Smooth muscle cell (in vitro differentiated cells): ENCODE data around the gene BCR. TPM values are rescaled to one million over a fixed set of nuclear protein-coding genes. Genes with fewer than 3 reads are reported as not detected.
A peak's percentile ranks its signal among the peaks of the same experiment; 100 is the strongest.

Experiments used
- DNase-seq: peaks from one replicate; lab custom pipeline; 2025; ENCODE audit not compliant: unreplicated experiment; lab: John Stamatoyannopoulos, UW
- H2AFZ ChIP-seq: fragments of 200-600 bp; sonication (generic); 2 replicates; pipeline ENCODE4 v1.6.0; 2016; ENCODE audit warnings: antibody characterized with exemption, low read depth, mild to moderate bottlenecking
- H3F3A ChIP-seq: fragments of 200-600 bp; sonication (generic); 2 replicates; pipeline ENCODE4 v1.6.0; 2017; ENCODE audit warnings: antibody characterized with exemption, low read depth
- H3K27ac ChIP-seq: fragments of 200-600 bp; sonication (generic); 2 replicates; pipeline ENCODE4 v1.5.1; 2016; ENCODE audit warnings: low read depth, mild to moderate bottlenecking
- H3K27me3 ChIP-seq: fragments of 200-600 bp; sonication (generic); 2 replicates; pipeline ENCODE4 v1.6.1; 2016; ENCODE audit warnings: low read depth, mild to moderate bottlenecking
- H3K36me3 ChIP-seq: fragments of 200-600 bp; sonication (generic); 2 replicates; pipeline ENCODE4 v1.5.1; 2016; ENCODE audit warnings: low read depth
- H3K4me1 ChIP-seq: fragments of 200-600 bp; sonication (generic); 2 replicates; pipeline ENCODE4 v1.5.1; 2016; ENCODE audit warnings: low read depth
- H3K4me2 ChIP-seq: fragments of 200-600 bp; sonication (generic); 2 replicates; pipeline ENCODE4 v1.6.0; 2016; ENCODE audit warnings: mild to moderate bottlenecking
- H3K4me3 ChIP-seq: fragments of 200-600 bp; sonication (generic); 2 replicates; pipeline ENCODE4 v1.5.1; 2016; ENCODE audit warnings: mild to moderate bottlenecking
- H3K79me2 ChIP-seq: fragments of 200-600 bp; sonication (generic); 2 replicates; pipeline ENCODE4 v1.6.0; 2016; ENCODE audit warnings: low read depth, mild to moderate bottlenecking
- H3K9ac ChIP-seq: fragments of 200-600 bp; sonication (generic); 2 replicates; pipeline ENCODE4 v1.6.0; 2016; ENCODE audit warnings: low read depth
- H3K9me3 ChIP-seq: fragments of 200-600 bp; sonication (generic); replicated peaks from 2 replicates; pipeline ENCODE4 v1.5.1; 2016; ENCODE audit warnings: low read depth
- H4K20me1 ChIP-seq: fragments of 200-600 bp; sonication (generic); 2 replicates; pipeline ENCODE4 v1.6.0; 2016; ENCODE audit warnings: low read depth
- WGBS: methylation state at CpG from one replicate; pipeline ENCODE4 v1.1.7; 2016; ENCODE audit warnings: low lambda C conversion rate; 5-methylcytosine and 5-hydroxymethylcytosine counted together
- polyA plus RNA-seq: library from polyadenylated mRNA; unstranded; fragments of >200 nt; fragmentation: Nextera tagmentation; extraction: Ambion mirVana; gene quantifications from 2 replicates; pipeline ENCODE4 v1.2.1, GENCODE V29; 2016
- total RNA-seq: library from RNA; depleted of rRNA; stranded (reverse); fragments of >200 nt; gene quantifications from 2 replicates; pipeline ENCODE4 v1.2.3, GENCODE V29; 2014
- TF ChIP-seq, protein P1 (sequence below): fragments of 200-600 bp; sonication (generic); IDR thresholded peaks from 2 replicates; pipeline ENCODE4 v1.5.1; 2017; ENCODE audit warnings: borderline replicate concordance, mild to moderate bottlenecking, antibody characterized with exemption; ENCODE audit not compliant: insufficient read depth, poor library complexity, severe bottlenecking

The BCR gene
- total and polyA plus RNA-seq, 2 experiments from 2014 or later: 11.1 to 13.4 TPM

DNA sequence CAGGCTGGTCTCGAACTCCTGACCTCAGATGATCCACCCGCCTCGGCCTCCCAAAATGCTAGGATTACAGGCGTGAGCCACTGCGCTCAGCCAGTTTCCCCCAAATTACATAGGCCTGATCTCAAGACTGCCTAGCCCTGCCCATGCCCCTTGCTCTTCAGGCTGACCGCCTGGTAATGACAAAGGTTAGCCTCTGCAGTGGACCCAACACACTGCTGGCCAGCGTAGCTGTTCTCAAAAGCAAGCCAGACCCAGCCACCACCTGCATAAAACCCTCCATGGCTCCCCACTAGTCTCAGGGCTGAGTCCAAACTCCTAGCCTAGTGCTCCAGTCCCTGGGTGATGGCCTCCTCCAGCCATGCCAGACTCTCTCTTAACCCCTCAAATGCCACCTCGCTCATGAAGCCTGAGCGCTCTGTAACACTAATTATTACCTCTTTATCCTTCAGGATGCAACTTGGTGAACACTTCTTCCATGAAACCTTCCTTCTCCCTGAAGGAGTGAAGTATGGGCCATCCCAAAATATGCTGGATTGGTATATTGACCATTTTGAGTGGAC, 37.7 kb upstream of the BCR start:
- Histone ChIP-seq H2AFZ (no peak overlapping the region), H3K27me3 (no peaks in the 10 kb centered on the region), H3F3A (peaks cover 10% of the 10 kb centered on the region), H4K20me1 (no peaks in the 10 kb centered on the region), H3K9ac (peak overlapping the region; percentile 53), H3K79me2 (no peaks in the 10 kb centered on the region), H3K27ac (no peak overlapping the region), H3K36me3 (no peaks in the 10 kb centered on the region), H3K9me3 (no peaks in the 10 kb centered on the region), H3K4me2 (no peak overlapping the region), H3K4me1 (peaks cover 19% of the 10 kb centered on the region), H3K4me3 (no peak overlapping the region)
- no peak for DNase-seq
- TF ChIP-seq, protein P1, sequence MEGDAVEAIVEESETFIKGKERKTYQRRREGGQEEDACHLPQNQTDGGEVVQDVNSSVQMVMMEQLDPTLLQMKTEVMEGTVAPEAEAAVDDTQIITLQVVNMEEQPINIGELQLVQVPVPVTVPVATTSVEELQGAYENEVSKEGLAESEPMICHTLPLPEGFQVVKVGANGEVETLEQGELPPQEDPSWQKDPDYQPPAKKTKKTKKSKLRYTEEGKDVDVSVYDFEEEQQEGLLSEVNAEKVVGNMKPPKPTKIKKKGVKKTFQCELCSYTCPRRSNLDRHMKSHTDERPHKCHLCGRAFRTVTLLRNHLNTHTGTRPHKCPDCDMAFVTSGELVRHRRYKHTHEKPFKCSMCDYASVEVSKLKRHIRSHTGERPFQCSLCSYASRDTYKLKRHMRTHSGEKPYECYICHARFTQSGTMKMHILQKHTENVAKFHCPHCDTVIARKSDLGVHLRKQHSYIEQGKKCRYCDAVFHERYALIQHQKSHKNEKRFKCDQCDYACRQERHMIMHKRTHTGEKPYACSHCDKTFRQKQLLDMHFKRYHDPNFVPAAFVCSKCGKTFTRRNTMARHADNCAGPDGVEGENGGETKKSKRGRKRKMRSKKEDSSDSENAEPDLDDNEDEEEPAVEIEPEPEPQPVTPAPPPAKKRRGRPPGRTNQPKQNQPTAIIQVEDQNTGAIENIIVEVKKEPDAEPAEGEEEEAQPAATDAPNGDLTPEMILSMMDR: no peak
- WGBS: 94% methylated on average over 9 of the region's 9 CpGs

DNA sequence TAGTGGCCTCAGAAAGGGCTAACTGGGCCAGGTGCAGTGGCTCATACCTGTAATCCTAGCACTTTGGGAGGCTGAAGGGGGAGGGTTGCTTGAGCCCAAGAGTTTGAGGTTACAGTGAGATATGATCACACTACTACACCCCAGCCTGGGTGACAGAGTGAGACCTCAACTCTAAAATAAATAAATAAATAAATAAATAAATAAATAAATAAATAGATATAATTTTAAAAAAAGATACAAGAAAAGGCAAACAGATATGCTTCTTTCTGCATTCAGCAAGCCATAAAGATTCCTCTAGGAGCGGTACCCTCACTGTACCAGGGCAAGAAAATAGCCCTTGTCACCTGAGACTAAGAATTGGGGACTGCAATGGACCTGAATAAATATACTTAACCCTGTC, 37.2 kb upstream of the BCR start:
- H3K79me2 ChIP-seq: no peaks in the 10 kb centered on the region
- H3K4me1 ChIP-seq: peaks cover 19% of the 10 kb centered on the region
- H3K27me3 ChIP-seq: no peaks in the 10 kb centered on the region
- H3K9me3 ChIP-seq: no peaks in the 10 kb centered on the region
- H4K20me1 ChIP-seq: no peaks in the 10 kb centered on the region
- DNase-seq: no peak
- H3K36me3 ChIP-seq: no peaks in the 10 kb centered on the region
- no peak overlapping the region for H3K4me2 ChIP-seq
- peaks cover 10% of the 10 kb centered on the region for H3F3A ChIP-seq
- H3K27ac ChIP-seq: no peak overlapping the region
- H2AFZ ChIP-seq: no peak overlapping the region
- WGBS: 91% methylated on average over 1 of the region's 1 CpG
- no peak overlapping the region for H3K9ac ChIP-seq
- TF ChIP-seq, protein P1: no peak
- H3K4me3 ChIP-seq: no peak overlapping the region

DNA sequence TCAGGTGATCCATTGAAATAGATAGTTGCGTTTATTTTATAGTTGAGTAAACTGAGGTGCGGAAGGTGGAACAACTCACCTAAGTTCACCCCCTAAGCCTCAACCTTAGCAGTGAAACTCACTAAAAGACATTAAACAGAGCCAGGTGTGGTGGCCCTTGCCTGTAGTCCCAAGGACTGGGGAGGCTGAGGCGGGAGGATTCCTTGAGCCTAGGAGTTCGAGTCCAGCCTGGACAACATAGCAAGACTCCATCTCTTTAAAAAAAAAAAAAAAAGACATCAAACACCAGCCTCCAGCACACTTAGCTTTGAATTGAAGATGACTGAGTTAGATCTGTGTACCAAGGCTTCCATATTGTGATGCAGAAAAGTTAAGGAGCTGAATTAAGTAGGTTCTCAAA, 35.9 kb upstream of the BCR start:
- H2AFZ ChIP-seq: peak overlapping the region; percentile 16
- H3K4me2 ChIP-seq: peak overlapping the region; percentile 89
- H3K4me1 ChIP-seq: peaks cover 19% of the 10 kb centered on the region
- H3K27ac ChIP-seq: no peak overlapping the region
- peaks cover 10% of the 10 kb centered on the region for H3F3A ChIP-seq
- WGBS: 85% methylated on average over 4 of the region's 4 CpGs
- peak overlapping the region; percentile 43 for H3K4me3 ChIP-seq
- H3K79me2 ChIP-seq: no peaks in the 10 kb centered on the region
- no peaks in the 10 kb centered on the region for H3K9me3 ChIP-seq
- no peak for DNase-seq
- H3K36me3 ChIP-seq: no peaks in the 10 kb centered on the region
- no peaks in the 10 kb centered on the region for H3K27me3 ChIP-seq
- TF ChIP-seq, protein P1: no peak
- H3K9ac ChIP-seq: no peak overlapping the region
- no peaks in the 10 kb centered on the region for H4K20me1 ChIP-seq
